Stimulated activated CD4-positive, alpha-beta T cell treated with anti-CD3 and anti-CD28 coated beads, TNF-alpha, amount 100 ng/mL, for 48 hours (primary cell): ENCODE results near the gene KRTAP10-8.
"Not testable (repeated sequence)": the region's sequence is repeated elsewhere in the genome, so short reads cannot be mapped to it uniquely, and the experiment has no call there.

Experiments used
- DNase-seq, 3 donors: peaks; one replicate each; pipeline ENCODE4 v3.0.0-alpha.2; 2020; ENCODE audit warnings: low read depth in 3 of 3

The KRTAP10-8 gene

GRCh38 chr21:44599264-44600029 is 12.4 kb upstream of the KRTAP10-8 start:
- DNase-seq: no peak

- not testable (repeated sequence) for DNase-seq
Measured at GRCh38 chr21:44600118-44600978, 11.5 kb upstream of the KRTAP10-8 start, which contains the start of gene KRTAP10-7. TSS of gene KRTAP10-7 (plus strand) at chr21:44600597. CDS start at chr21:44600622, 25 bp downstream.

GRCh38 chr21:44601091-44601490 is 10.8 kb upstream of the KRTAP10-8 start:
- not testable (repeated sequence) for DNase-seq

GRCh38 chr21:44601596-44602462 is 10.1 kb upstream of the KRTAP10-8 start:
- no peak for DNase-seq

GRCh38 chr21:44602463-44602850 is 9.4 kb upstream of the KRTAP10-8 start:
- DNase-seq: no peak

GRCh38 chr21:44603109-44603875 is 8.6 kb upstream of the KRTAP10-8 start:
- no peak for DNase-seq

GRCh38 chr21:44603911-44604310 is 8.0 kb upstream of the KRTAP10-8 start:
- no peak for DNase-seq

GRCh38 chr21:44606495-44606894 is 5.4 kb upstream of the KRTAP10-8 start:
- DNase-seq: no peak

- DNase-seq: no peak
Measured at GRCh38 chr21:44609193-44609592, 2.7 kb upstream of the KRTAP10-8 start.

- DNase-seq: not testable (repeated sequence)
Measured at GRCh38 chr21:44610157-44610843, 1.6 kb upstream of the KRTAP10-8 start.

- DNase-seq: no peak
Measured at GRCh38 chr21:44611551-44611950, 328 bp upstream of the KRTAP10-8 start.

GRCh38 chr21:44612669-44613229 is 870 bp downstream of the KRTAP10-8 start:
- no peak for DNase-seq

GRCh38 chr21:44613386-44614155 is 1.7 kb downstream of the KRTAP10-8 start:
- no peak for DNase-seq

GRCh38 chr21:44614161-44614631 is 2.3 kb downstream of the KRTAP10-8 start:
- DNase-seq: no peak

- DNase-seq: no peak
Measured at GRCh38 chr21:44614961-44615391, 3.1 kb downstream of the KRTAP10-8 start.

GRCh38 chr21:44615466-44615865 is 3.6 kb downstream of the KRTAP10-8 start:
- no peak for DNase-seq

GRCh38 chr21:44615911-44616590 is 4.2 kb downstream of the KRTAP10-8 start:
- no peak for DNase-seq

GRCh38 chr21:44616591-44616926 is 4.7 kb downstream of the KRTAP10-8 start:
- no peak for DNase-seq

- DNase-seq: no peak
Measured at GRCh38 chr21:44617071-44617501, 5.2 kb downstream of the KRTAP10-8 start.
